ENCODE data around the gene PATJ.

Gene PATJ

DNA sequence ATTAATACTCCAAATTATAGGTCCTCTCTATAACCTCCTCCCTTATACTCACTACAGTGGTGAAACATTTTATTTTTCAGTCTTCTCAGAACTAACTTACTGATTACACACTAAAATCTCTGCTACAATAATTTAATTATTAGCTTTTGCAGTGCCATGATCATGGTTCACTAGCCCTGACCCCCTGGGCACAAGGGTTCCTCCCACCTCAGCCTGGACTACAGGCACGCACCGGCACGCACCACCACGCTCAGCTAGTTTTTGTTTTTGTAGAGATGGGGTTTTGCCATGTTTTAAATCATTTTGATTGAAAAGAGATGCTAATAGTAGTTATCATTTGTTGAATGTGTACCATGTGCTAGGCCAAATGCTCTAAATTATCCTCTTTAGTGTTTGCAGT lies 6.3 kb downstream of the PATJ start:
- no peaks in the 10 kb centered on the region for H3K36me3 ChIP-seq (ENCODE audit: control insufficient read depth, insufficient read depth, low read length)
- H3K9me3 ChIP-seq (ENCODE audit: control insufficient read depth, low read length): no peaks in the 10 kb centered on the region
- 80 to 96% methylated on average over 1 to 4 of the region's 4 CpGs for WGBS, 2 experiments (ENCODE audit: insufficient coverage in 2 of 2)
- H3K27ac ChIP-seq (ENCODE audit: low read depth, low read length, severe bottlenecking): no peak overlapping the region
- peaks cover 14% of the 10 kb centered on the region for H3K4me1 ChIP-seq (ENCODE audit: control insufficient read depth, insufficient read depth, low read length, poor library complexity, severe bottlenecking)
- H3K4me3 ChIP-seq (ENCODE audit: extremely low read depth, insufficient read depth, low read length, poor library complexity, severe bottlenecking): no peak overlapping the region

DNA sequence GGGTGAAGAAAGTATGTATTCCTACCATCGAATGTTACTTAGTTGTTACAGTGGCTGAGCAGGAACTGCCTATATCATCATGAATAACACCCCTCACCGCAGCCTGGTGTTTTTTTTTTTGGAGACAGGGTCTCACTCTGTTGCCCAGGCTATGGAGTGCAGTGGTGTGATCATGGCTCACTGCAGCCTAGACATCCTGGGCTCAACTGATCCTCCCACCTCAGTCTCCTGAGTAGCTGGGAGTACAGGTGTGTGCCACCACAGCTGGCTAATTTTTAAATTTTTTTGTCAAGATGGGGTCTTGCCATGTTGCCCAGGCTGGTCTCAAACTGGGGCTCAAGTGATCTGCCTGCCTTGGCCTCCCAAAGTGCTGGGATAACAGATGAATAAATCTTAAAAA lies 7.3 kb downstream of the PATJ start:
- Histone ChIP-seq H3K27ac (ENCODE audit: low read depth, low read length, severe bottlenecking) (no peak overlapping the region), H3K9me3 (ENCODE audit: control insufficient read depth, low read length) (no peaks in the 10 kb centered on the region), H3K36me3 (ENCODE audit: control insufficient read depth, insufficient read depth, low read length) (no peaks in the 10 kb centered on the region), H3K4me1 (ENCODE audit: control insufficient read depth, insufficient read depth, low read length, poor library complexity, severe bottlenecking) (peaks cover 7% of the 10 kb centered on the region), H3K4me3 (ENCODE audit: extremely low read depth, insufficient read depth, low read length, poor library complexity, severe bottlenecking) (no peak overlapping the region)
- WGBS, 2 experiments (ENCODE audit: insufficient coverage in 2 of 2): no CpG with 5 or more reads among the region's 2 CpGs

- H3K9me3 ChIP-seq (ENCODE audit: control insufficient read depth, low read length): no peaks in the 10 kb centered on the region
- H3K4me3 ChIP-seq (ENCODE audit: extremely low read depth, insufficient read depth, low read length, poor library complexity, severe bottlenecking): no peak overlapping the region
- no peaks in the 10 kb centered on the region for H3K36me3 ChIP-seq (ENCODE audit: control insufficient read depth, insufficient read depth, low read length)
- 100% methylated on average over 1 of the region's 1 CpG; no CpG with 5 or more reads in 1 of the 2 experiments for WGBS, 2 experiments (ENCODE audit: insufficient coverage in 2 of 2)
- no peaks in the 10 kb centered on the region for H3K4me1 ChIP-seq (ENCODE audit: control insufficient read depth, insufficient read depth, low read length, poor library complexity, severe bottlenecking)
- H3K27ac ChIP-seq (ENCODE audit: low read depth, low read length, severe bottlenecking): no peak overlapping the region
Measured at GRCh38 chr1:61752921-61753389, 10.7 kb downstream of the PATJ start.

DNA sequence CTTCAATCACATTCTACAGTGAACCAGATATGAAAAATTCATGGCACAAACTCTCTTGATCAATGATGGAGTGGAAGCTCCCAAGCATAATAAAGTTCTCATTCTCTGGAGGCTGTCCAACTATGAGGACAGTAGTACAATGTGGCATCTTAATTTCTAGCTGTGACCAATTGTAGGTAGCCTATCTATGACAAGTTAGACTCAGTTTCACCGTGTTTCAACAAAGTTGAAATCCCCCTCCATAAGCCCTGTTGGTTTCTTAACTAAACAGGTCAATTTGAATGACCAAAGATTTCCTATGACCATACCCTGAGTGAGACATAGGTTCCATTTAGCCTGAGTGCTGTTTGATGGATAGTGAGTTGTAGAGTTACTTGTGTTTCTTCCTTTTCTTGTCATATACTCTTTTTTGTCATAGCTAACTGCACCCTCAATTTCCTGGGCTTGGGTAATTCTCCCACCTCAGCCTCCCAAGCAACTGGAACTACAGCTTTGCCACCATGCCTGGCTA lies 11.8 kb downstream of the PATJ start:
- Histone ChIP-seq H3K4me3 (ENCODE audit: extremely low read depth, insufficient read depth, low read length, poor library complexity, severe bottlenecking) (no peak overlapping the region), H3K27ac (ENCODE audit: low read depth, low read length, severe bottlenecking) (no peak overlapping the region), H3K36me3 (ENCODE audit: control insufficient read depth, insufficient read depth, low read length) (no peaks in the 10 kb centered on the region), H3K4me1 (ENCODE audit: control insufficient read depth, insufficient read depth, low read length, poor library complexity, severe bottlenecking) (no peaks in the 10 kb centered on the region), H3K9me3 (ENCODE audit: control insufficient read depth, low read length) (no peaks in the 10 kb centered on the region)
- 83% methylated on average over 1 of the region's 1 CpG; no CpG with 5 or more reads in 1 of the 2 experiments for WGBS, 2 experiments (ENCODE audit: insufficient coverage in 2 of 2)

DNA sequence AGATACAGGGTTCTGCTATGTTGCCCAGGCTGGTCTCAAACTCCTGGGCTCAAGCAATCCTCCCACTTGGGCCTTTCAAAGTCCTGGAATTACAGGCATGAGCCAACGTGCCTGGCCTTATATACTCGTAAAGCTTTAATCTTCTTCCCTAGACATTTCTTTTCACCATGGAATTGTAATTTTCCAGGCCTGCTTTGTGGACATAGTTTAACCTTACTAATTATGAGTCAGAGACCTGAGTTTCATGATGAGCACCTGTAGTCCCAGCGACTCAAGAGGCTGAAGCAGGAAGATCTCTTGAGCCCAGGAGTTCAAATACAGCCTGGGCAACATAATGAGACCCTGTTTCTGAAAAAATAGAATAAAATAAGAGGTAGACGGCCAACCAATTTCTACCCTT lies 12.3 kb downstream of the PATJ start:
- no peak overlapping the region for H3K27ac ChIP-seq (ENCODE audit: low read depth, low read length, severe bottlenecking)
- no peaks in the 10 kb centered on the region for H3K36me3 ChIP-seq (ENCODE audit: control insufficient read depth, insufficient read depth, low read length)
- whole genome bisulfite sequencing, 2 experiments (ENCODE audit: insufficient coverage in 2 of 2): 83 to 95% methylated on average over 1 to 3 of the region's 4 CpGs

DNA sequence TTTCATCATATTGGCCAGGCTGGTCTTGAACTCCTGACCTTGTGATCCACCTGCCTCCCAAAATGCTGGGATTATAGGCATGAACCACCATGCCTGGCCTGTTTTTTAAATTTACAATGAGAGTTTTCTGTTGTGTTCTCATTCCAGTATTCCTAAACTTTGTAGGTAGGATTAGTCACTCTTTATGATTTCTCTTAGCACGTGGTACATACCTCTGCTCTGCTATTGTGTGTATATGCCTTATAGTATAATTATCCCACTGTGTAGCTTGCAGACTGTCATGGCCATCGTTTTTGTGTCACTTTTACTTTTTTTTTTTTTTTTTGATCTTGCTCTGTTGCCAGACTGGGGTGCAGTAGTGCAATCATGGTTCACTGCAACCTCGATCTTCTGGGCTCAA lies 14.5 kb downstream of the PATJ start:
- no peaks in the 10 kb centered on the region for H3K9me3 ChIP-seq (ENCODE audit: control insufficient read depth, low read length)
- H3K36me3 ChIP-seq (ENCODE audit: control insufficient read depth, insufficient read depth, low read length): no peaks in the 10 kb centered on the region
- H3K4me1 ChIP-seq (ENCODE audit: control insufficient read depth, insufficient read depth, low read length, poor library complexity, severe bottlenecking): no peaks in the 10 kb centered on the region
- no peak overlapping the region for H3K4me3 ChIP-seq (ENCODE audit: extremely low read depth, insufficient read depth, low read length, poor library complexity, severe bottlenecking)
- no peak overlapping the region for H3K27ac ChIP-seq (ENCODE audit: low read depth, low read length, severe bottlenecking)
- 80 to 100% methylated on average over 1 to 2 of the region's 3 CpGs for WGBS, 2 experiments (ENCODE audit: insufficient coverage in 2 of 2)

More for the DNA sequence above, 12.3 kb downstream of the PATJ start:
- no peaks in the 10 kb centered on the region for H3K9me3 ChIP-seq (ENCODE audit: control insufficient read depth, low read length)
- H3K4me3 ChIP-seq (ENCODE audit: extremely low read depth, insufficient read depth, low read length, poor library complexity, severe bottlenecking): no peak overlapping the region
- no peaks in the 10 kb centered on the region for H3K4me1 ChIP-seq (ENCODE audit: control insufficient read depth, insufficient read depth, low read length, poor library complexity, severe bottlenecking)

GRCh38 chr1:61757950-61758349 lies 15.7 kb downstream of the PATJ start:
- no peaks in the 10 kb centered on the region for H3K36me3 ChIP-seq (ENCODE audit: control insufficient read depth, insufficient read depth, low read length)
- H3K27ac ChIP-seq (ENCODE audit: low read depth, low read length, severe bottlenecking): no peak overlapping the region
- H3K9me3 ChIP-seq (ENCODE audit: control insufficient read depth, low read length): no peaks in the 10 kb centered on the region
- H3K4me1 ChIP-seq (ENCODE audit: control insufficient read depth, insufficient read depth, low read length, poor library complexity, severe bottlenecking): no peaks in the 10 kb centered on the region
- WGBS, 2 experiments (ENCODE audit: insufficient coverage in 2 of 2): no CpG with 5 or more reads among the region's 2 CpGs
- H3K4me3 ChIP-seq (ENCODE audit: extremely low read depth, insufficient read depth, low read length, poor library complexity, severe bottlenecking): no peak overlapping the region

DNA sequence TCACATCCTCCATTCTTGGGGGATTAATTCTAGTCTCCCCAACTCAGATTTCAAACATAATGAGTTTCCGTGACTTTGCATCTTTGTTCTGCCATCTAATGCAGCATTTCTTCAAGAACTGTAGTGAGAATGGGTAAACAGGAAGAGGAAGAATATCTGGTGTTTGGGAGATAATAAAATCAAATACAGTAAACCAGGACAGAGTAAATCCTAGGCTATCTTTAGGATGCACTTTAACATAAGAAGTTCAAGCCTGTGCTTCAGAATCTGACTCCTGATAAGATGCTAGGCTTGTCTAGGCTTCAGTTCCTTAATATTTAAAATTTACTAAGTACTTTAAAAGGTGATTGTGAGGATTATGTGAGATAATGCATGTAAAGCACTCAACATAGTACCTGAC lies 27.9 kb downstream of the PATJ start:
- H3K36me3 ChIP-seq (ENCODE audit: control insufficient read depth, insufficient read depth, low read length): no peaks in the 10 kb centered on the region
- no peak overlapping the region for H3K27ac ChIP-seq (ENCODE audit: low read depth, low read length, severe bottlenecking)
- H3K4me3 ChIP-seq (ENCODE audit: extremely low read depth, insufficient read depth, low read length, poor library complexity, severe bottlenecking): no peak overlapping the region
- H3K9me3 ChIP-seq (ENCODE audit: control insufficient read depth, low read length): no peaks in the 10 kb centered on the region
- WGBS, 2 experiments (ENCODE audit: insufficient coverage in 2 of 2): no CpG with 5 or more reads among the region's 1 CpG
- H3K4me1 ChIP-seq (ENCODE audit: control insufficient read depth, insufficient read depth, low read length, poor library complexity, severe bottlenecking): no peaks in the 10 kb centered on the region

DNA sequence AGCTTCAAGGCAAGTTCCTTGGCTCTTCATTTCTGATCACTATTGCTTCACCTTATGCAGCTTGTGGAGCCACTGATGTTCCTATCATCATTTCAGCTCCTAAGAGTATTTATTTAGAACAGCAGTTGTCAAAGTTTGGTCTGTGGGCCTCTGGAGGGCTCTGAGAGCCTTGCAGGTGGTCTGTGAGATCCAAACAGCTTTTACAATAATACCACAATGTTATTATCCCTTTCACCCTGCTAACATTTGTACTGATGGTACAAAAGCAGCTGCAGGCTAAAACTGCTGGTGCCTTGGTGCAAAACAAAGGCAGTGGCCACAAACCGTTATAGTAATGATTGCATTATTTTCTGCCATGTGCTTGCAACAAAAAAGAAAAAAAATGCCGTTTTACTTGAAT lies 33.8 kb downstream of the PATJ start:
- Histone ChIP-seq H3K27ac (ENCODE audit: low read depth, low read length, severe bottlenecking) (no peak overlapping the region), H3K4me3 (ENCODE audit: extremely low read depth, insufficient read depth, low read length, poor library complexity, severe bottlenecking) (no peak overlapping the region), H3K36me3 (ENCODE audit: control insufficient read depth, insufficient read depth, low read length) (no peaks in the 10 kb centered on the region), H3K4me1 (ENCODE audit: control insufficient read depth, insufficient read depth, low read length, poor library complexity, severe bottlenecking) (no peaks in the 10 kb centered on the region), H3K9me3 (ENCODE audit: control insufficient read depth, low read length) (no peaks in the 10 kb centered on the region)
- WGBS, 2 experiments (ENCODE audit: insufficient coverage in 2 of 2): 80 to 95% methylated on average over 2 of the region's 2 CpGs

DNA sequence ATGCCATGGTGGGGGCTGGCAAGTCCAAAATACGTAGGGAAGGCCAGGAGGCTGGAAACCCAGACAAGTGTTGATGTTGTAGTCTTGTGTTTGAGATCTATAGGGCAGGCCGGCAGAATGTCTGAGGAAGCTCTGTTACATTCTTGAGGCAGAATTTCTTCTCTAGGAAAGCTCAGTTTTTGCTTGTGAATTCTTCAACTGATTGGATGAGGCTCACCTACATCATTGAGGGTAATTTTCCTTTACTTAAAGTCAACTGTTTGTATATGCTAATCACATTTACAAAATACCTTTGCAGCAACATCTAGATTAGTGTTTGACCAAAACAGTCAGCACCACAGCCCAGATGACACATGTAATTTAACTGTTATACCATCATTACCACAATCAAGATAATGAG lies 37.0 kb downstream of the PATJ start:
- 89 to 95% methylated on average over 2 of the region's 2 CpGs for WGBS, 2 experiments (ENCODE audit: insufficient coverage in 2 of 2)
- no peak overlapping the region for H3K4me3 ChIP-seq (ENCODE audit: extremely low read depth, insufficient read depth, low read length, poor library complexity, severe bottlenecking)
- no peaks in the 10 kb centered on the region for H3K36me3 ChIP-seq (ENCODE audit: control insufficient read depth, insufficient read depth, low read length)
- H3K4me1 ChIP-seq (ENCODE audit: control insufficient read depth, insufficient read depth, low read length, poor library complexity, severe bottlenecking): no peaks in the 10 kb centered on the region
- H3K9me3 ChIP-seq (ENCODE audit: control insufficient read depth, low read length): no peaks in the 10 kb centered on the region
- H3K27ac ChIP-seq (ENCODE audit: low read depth, low read length, severe bottlenecking): no peak overlapping the region

- Histone ChIP-seq H3K4me1 (ENCODE audit: control insufficient read depth, insufficient read depth, low read length, poor library complexity, severe bottlenecking) (no peaks in the 10 kb centered on the region), H3K4me3 (ENCODE audit: extremely low read depth, insufficient read depth, low read length, poor library complexity, severe bottlenecking) (no peak overlapping the region), H3K9me3 (ENCODE audit: control insufficient read depth, low read length) (no peaks in the 10 kb centered on the region), H3K27ac (ENCODE audit: low read depth, low read length, severe bottlenecking) (no peak overlapping the region), H3K36me3 (ENCODE audit: control insufficient read depth, insufficient read depth, low read length) (no peaks in the 10 kb centered on the region)
Measured at GRCh38 chr1:61781151-61781550, 38.9 kb downstream of the PATJ start.
